H1 (cell line): ENCODE results near the gene CA5A.

Source experiments
- EZH2 ChIP-seq: fragments of 200-600 bp; sonication (generic); IDR thresholded peaks from 2 replicates; pipeline ENCODE4 v1.7.1; 2012; ENCODE audit warnings: low read depth, mild to moderate bottlenecking, moderate library complexity, low read length, inconsistent platforms; ENCODE audit not compliant: severe bottlenecking
- JUN ChIP-seq: IDR thresholded peaks from 2 replicates; pipeline ENCODE4 v1.6.1; 2011; ENCODE audit warnings: low read depth, mild to moderate bottlenecking, improper control_type of control experiment, low read length
- JUND ChIP-seq: IDR thresholded peaks from 2 replicates; pipeline ENCODE4 v1.6.1; 2011; ENCODE audit warnings: mild to moderate bottlenecking, improper control_type of control experiment, low read length
- POLR2AphosphoS5 ChIP-seq: IDR thresholded peaks from 2 replicates; pipeline ENCODE4 v1.6.1; 2011; ENCODE audit warnings: low read depth, low read length
- SIN3A ChIP-seq, 2 experiments: IDR thresholded peaks in 1 of 2; conservative IDR thresholded peaks in 1 of 2; 2 replicates each; pipeline ENCODE4 v1.6.1; 2011 to 2012; ENCODE audit warnings: low read length in 2 of 2, improper control_type of control experiment in 1 of 2, low read depth in 1 of 2, mild to moderate bottlenecking in 1 of 2
- TAF1 ChIP-seq: IDR thresholded peaks from 2 replicates; pipeline ENCODE4 v1.6.1; 2011; ENCODE audit warnings: mild to moderate bottlenecking, low read depth, low read length
- TBP ChIP-seq: IDR thresholded peaks from 2 replicates; pipeline ENCODE4 v1.6.1; 2011; ENCODE audit warnings: low read depth, low read length, improper control_type of control experiment
- TF ChIP-seq, protein P1 (sequence below), 3 experiments: IDR thresholded peaks; 1 replicate in 2 of 3; 2 replicates in 1 of 3; pipeline versions ENCODE4 v1.5.1 to v1.6.1; 2011; ENCODE audit warnings: low read length in 3 of 3, mild to moderate bottlenecking in 3 of 3, inconsistent platforms in 2 of 3, low read depth in 1 of 3, moderate library complexity in 1 of 3; ENCODE audit not compliant: insufficient read depth in 1 of 3; ENCODE audit errors: control extremely low read depth in 1 of 3
- TF ChIP-seq, protein P2 (sequence below): IDR thresholded peaks from 2 replicates; pipeline ENCODE4 v1.6.1; 2012; ENCODE audit warnings: low read length, inconsistent platforms
- TF ChIP-seq, protein P3 (sequence below): IDR thresholded peaks from 2 replicates; pipeline ENCODE4 v1.6.1; 2011; ENCODE audit warnings: low read length, improper control_type of control experiment

DNA sequence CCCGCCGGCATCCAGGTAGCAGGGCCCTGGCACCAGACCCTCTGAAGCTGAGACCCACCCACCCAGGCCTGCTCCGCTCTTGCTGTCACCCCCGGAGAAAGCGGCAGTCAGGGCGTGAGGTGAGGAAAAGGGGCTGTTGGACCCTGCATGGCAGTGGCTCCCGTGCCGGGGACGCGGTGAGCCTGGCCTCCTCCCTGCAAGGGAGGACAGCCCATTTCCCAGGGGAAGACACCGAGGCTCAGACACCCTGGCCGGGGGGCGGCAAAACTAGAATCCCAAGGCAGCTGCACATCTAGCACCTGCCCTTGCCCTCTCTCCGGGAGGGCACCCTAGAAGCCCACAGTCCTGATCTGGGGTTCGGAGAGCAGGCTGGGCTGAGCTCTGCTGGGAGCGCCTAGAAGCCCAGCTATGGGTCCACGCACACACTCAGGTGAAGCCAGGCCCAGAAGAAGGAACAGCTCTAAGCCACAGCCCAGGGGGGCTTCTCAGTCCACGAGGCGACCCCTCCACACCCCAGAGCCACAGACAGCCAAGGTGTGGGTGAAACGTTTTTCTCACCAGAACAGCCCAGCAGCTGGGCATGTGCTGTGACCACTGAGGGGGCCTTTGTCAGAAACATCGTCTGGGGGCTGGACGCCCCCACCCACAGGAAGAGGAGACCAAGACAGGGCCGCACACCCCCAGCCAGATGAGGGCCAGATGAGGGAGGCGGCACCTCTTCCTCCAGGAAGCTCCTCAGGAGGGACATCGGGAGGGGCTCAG, 89.4 kb downstream of the CA5A start:
- TF ChIP-seq, protein P1, sequence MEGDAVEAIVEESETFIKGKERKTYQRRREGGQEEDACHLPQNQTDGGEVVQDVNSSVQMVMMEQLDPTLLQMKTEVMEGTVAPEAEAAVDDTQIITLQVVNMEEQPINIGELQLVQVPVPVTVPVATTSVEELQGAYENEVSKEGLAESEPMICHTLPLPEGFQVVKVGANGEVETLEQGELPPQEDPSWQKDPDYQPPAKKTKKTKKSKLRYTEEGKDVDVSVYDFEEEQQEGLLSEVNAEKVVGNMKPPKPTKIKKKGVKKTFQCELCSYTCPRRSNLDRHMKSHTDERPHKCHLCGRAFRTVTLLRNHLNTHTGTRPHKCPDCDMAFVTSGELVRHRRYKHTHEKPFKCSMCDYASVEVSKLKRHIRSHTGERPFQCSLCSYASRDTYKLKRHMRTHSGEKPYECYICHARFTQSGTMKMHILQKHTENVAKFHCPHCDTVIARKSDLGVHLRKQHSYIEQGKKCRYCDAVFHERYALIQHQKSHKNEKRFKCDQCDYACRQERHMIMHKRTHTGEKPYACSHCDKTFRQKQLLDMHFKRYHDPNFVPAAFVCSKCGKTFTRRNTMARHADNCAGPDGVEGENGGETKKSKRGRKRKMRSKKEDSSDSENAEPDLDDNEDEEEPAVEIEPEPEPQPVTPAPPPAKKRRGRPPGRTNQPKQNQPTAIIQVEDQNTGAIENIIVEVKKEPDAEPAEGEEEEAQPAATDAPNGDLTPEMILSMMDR (IDR thresholded peaks at IDR 0.05; ENCODE audit: control extremely low read depth in 1 of 3, insufficient read depth in 1 of 3, low read depth in 1 of 3, low read length in 3 of 3) = no peak
- TF ChIP-seq EZH2 = no peak
- TF ChIP-seq JUND = no peak
- no peak for TF ChIP-seq TAF1
- no peak for TF ChIP-seq POLR2AphosphoS5
- TF ChIP-seq, protein P2, sequence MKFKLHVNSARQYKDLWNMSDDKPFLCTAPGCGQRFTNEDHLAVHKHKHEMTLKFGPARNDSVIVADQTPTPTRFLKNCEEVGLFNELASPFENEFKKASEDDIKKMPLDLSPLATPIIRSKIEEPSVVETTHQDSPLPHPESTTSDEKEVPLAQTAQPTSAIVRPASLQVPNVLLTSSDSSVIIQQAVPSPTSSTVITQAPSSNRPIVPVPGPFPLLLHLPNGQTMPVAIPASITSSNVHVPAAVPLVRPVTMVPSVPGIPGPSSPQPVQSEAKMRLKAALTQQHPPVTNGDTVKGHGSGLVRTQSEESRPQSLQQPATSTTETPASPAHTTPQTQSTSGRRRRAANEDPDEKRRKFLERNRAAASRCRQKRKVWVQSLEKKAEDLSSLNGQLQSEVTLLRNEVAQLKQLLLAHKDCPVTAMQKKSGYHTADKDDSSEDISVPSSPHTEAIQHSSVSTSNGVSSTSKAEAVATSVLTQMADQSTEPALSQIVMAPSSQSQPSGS = no peak
- TF ChIP-seq JUN = no peak
- TF ChIP-seq TBP = no peak
- TF ChIP-seq, protein P3, sequence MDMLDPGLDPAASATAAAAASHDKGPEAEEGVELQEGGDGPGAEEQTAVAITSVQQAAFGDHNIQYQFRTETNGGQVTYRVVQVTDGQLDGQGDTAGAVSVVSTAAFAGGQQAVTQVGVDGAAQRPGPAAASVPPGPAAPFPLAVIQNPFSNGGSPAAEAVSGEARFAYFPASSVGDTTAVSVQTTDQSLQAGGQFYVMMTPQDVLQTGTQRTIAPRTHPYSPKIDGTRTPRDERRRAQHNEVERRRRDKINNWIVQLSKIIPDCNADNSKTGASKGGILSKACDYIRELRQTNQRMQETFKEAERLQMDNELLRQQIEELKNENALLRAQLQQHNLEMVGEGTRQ = no peak
- TF ChIP-seq SIN3A (conservative IDR thresholded peaks at IDR 0.05 in 1 of 2, IDR thresholded peaks at IDR 0.05 in 1 of 2; ENCODE audit: low read depth in 1 of 2, low read length in 2 of 2) = no peak
